ENCODE measurements around the gene ALOXE3. TPM values are rescaled to one million over a fixed set of nuclear protein-coding genes. Genes with fewer than 3 reads are reported as not detected.

Gene ALOXE3
- total RNA-seq, 1 experiment from 2014 or later: not detected

DNA sequence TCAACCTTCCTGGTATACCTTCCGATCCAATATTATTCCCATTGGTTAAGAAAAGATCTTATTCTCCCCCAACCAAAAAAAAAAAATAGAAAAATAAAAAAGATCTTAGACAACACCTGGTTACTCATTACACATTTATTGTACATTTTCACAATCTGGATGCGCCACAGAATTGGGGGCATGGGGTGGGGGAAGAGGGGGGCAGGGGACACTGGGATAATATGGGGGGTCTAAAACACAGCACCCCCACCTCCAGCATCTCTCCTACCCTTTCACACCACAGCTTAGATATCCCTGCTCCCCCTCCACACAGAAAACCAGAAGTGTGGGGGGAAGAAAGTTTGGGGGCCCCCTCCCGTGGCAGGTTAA, 40.7 kb upstream of the ALOXE3 start:
- Histone ChIP-seq H3K4me3 (no peak overlapping the region), H3K36me3 (peaks cover 40% of the 10 kb centered on the region), H3K27ac (no peak overlapping the region), H3K27me3 (replicated peaks) (no peaks in the 10 kb centered on the region), H3K4me1 (replicated peaks) (peaks cover 55% of the 10 kb centered on the region), H3K9me3 (replicated peaks) (no peaks in the 10 kb centered on the region)
- DNase-seq (ENCODE audit: low read depth in 1 of 2, low spot score in 2 of 2): no peak

DNA sequence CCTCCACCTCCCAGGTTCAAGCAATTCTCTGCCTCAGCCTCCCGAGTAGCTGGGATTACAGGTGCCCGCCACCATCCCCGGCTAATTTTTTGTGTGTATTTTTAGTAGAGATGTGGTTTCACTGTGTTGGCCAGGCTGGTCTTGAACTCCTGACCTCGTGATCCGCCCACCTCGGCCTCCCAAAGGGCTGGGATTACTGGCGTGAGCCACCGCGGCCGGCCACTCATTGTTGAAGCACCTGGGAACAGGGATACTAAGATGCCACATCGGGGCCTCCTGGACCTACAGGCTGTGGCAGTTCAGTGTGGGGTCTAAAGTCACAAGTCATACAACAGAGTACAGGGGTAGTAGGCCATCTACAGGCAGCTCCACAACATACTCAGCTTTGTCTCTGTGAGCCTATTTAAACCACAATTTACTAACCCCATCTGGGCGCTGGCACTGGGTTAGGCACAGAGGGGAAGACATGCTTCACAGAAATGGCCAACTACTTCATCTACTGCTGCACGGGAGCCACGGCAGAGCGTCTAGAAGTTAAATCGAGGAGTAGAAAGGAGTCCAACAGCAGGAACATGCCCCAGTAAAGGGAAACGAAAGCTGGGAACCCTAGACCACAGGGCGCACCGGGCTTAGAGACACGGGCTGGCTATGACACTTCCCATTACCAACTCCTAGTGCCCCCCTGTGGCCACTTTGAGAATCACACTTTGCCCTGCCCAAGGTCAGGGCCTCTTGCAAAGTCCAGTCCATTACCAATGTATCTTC, 40.1 kb upstream of the ALOXE3 start:
- Histone ChIP-seq H3K27ac (no peak overlapping the region), H3K36me3 (peaks cover 40% of the 10 kb centered on the region), H3K27me3 (replicated peaks) (no peaks in the 10 kb centered on the region), H3K4me1 (replicated peaks) (peaks cover 55% of the 10 kb centered on the region), H3K4me3 (no peak overlapping the region), H3K9me3 (replicated peaks) (no peaks in the 10 kb centered on the region)
- DNase-seq (ENCODE audit: low read depth in 1 of 2, low spot score in 2 of 2): peak; percentile 67 to 89

DNA sequence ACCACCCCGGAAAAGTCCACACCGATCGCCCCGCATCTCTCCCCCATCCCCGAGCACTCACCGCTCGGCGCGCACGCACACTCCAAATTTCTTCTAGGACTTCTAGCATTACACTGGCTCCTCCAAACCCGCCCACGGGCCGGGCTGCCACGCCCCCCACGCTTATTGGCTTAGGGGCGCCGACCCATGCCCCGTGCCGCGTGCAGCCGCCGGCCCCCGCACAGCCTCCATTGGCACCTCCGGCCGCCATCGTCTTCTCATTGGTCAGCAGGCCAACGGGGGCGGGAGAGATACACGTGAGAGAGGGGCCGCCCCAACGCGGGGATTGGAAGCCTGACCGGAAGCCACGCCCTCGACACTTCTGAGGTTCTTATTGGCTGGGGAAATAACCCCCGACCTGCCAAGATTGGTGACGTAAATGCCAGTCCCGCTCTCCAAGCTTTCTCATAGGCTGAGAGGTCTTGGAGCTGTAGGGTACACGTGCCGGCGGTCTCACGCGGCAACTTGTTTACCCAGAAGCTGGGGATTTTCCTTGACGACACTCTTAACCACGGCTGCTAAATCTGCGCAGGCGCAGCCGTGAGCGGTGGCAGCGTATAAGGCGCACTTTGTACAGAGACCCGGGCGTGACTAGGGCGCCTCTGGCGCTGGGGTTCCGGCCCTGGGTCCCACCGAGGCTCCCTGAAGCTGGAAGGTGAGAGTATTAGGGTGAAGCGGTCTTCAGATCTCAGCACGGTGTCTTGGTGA, 38.1 kb upstream of the ALOXE3 start:
- peaks cover 33% of the 10 kb centered on the region for H3K36me3 ChIP-seq
- peak overlapping the region; percentile 48 for H3K4me3 ChIP-seq
- H3K27ac ChIP-seq: peak overlapping the region; percentile 80
- peak; percentile 100 for DNase-seq (ENCODE audit: low read depth in 1 of 2, low spot score in 2 of 2)
- no peaks in the 10 kb centered on the region for H3K9me3 ChIP-seq (replicated peaks)
- peaks cover 58% of the 10 kb centered on the region for H3K4me1 ChIP-seq (replicated peaks)
- no peaks in the 10 kb centered on the region for H3K27me3 ChIP-seq (replicated peaks)

GRCh38 chr17:8155996-8156245, 37.6 kb upstream of the ALOXE3 start:
- Histone ChIP-seq H3K27ac (peak overlapping the region; percentile 80), H3K4me3 (peak overlapping the region; percentile 48), H3K27me3 (replicated peaks) (no peaks in the 10 kb centered on the region), H3K36me3 (peaks cover 28% of the 10 kb centered on the region), H3K9me3 (replicated peaks) (no peaks in the 10 kb centered on the region), H3K4me1 (replicated peaks) (peaks cover 62% of the 10 kb centered on the region)
- no peak for DNase-seq (ENCODE audit: low read depth in 1 of 2, low spot score in 2 of 2)

- DNase-seq (ENCODE audit: low read depth in 1 of 2, low spot score in 2 of 2): peak in 1 of 2 experiments; percentile 6
- Histone ChIP-seq H3K27ac (peak overlapping the region; percentile 80), H3K4me1 (replicated peaks) (peaks cover 66% of the 10 kb centered on the region), H3K36me3 (peaks cover 27% of the 10 kb centered on the region), H3K9me3 (replicated peaks) (no peaks in the 10 kb centered on the region), H3K4me3 (peak overlapping the region; percentile 48), H3K27me3 (replicated peaks) (no peaks in the 10 kb centered on the region)
Measured at GRCh38 chr17:8155231-8155995, 37.1 kb upstream of the ALOXE3 start.

DNA sequence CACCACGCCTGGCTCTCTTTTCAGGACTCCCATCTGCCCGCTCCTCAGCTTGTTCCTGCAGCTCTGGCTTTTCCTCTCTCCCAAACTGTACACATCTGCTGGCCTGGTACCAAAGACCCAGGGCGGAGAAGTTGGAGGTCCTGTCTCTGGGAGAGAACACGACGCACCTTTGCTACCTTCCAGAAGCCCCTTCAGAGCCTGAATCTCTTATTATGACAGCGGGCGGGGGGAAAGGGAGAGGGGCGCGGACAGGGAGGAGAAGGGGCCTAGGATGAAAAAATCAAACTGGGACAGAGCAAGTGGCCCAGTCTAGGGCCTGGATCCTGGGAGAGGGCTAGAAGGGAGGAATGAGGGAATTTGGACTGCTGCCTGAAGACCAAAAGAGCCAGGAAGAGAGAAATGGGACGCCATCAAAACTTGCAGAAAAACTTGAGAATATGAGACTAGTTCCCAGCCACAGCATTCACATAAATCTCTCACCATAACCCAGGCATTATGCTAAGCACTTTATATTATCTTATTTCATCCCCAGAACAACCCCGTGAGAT, 36.4 kb upstream of the ALOXE3 start:
- Histone ChIP-seq H3K27me3 (replicated peaks) (no peaks in the 10 kb centered on the region), H3K4me3 (no peak overlapping the region), H3K4me1 (replicated peaks) (peaks cover 66% of the 10 kb centered on the region), H3K36me3 (peaks cover 30% of the 10 kb centered on the region), H3K9me3 (replicated peaks) (no peaks in the 10 kb centered on the region), H3K27ac (peak overlapping the region; percentile 98; the same call in 1 of the 2 replicates)
- no peak for DNase-seq (ENCODE audit: low read depth in 1 of 2, low spot score in 2 of 2)

DNA sequence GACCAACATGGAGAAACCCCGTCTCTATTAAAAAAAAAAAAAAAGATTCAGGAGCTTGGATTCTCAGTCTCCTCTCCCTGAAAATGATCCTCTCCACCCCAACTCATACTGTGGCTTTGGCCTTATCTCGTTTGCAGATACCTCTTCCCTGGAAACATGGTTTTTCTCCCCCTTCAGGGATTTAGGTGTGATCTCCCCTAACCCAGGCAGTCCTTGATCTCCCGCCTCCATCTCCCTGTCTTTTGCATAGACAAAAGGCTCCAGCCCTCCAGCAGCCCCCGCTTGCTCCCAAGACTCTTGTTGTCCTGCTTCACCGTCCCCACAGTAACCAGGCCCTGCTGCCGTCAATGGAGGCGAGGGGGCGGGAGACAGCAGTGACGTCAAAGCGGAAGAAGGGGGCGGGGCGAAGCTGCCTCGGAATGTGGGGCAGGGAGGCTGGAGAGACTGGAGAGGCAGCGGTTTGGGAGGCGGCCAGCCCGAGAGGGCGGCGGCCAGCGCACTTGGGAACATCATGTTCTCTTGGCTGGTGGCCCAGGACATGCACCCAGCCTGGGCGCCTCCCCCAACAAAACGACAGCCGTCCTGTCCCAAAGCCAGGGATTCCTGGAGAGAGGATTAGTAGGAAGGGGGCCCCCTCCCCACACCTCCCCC, 35.8 kb upstream of the ALOXE3 start:
- Histone ChIP-seq H3K27ac (peak overlapping the region; percentile 98), H3K9me3 (replicated peaks) (no peaks in the 10 kb centered on the region), H3K4me3 (peak overlapping the region; percentile 4; the same call in 1 of the 2 replicates), H3K36me3 (peaks cover 31% of the 10 kb centered on the region), H3K4me1 (replicated peaks) (peaks cover 66% of the 10 kb centered on the region), H3K27me3 (replicated peaks) (no peaks in the 10 kb centered on the region)
- peak; percentile 97 to 98 for DNase-seq (ENCODE audit: low read depth in 1 of 2, low spot score in 2 of 2)

GRCh38 chr17:8153525-8153956, 35.2 kb upstream of the ALOXE3 start:
- Histone ChIP-seq H3K4me3 (peak overlapping the region; percentile 4; the same call in 1 of the 2 replicates), H3K36me3 (peaks cover 34% of the 10 kb centered on the region), H3K9me3 (replicated peaks) (no peaks in the 10 kb centered on the region), H3K4me1 (replicated peaks) (peaks cover 64% of the 10 kb centered on the region), H3K27me3 (replicated peaks) (no peaks in the 10 kb centered on the region), H3K27ac (peak overlapping the region; percentile 98)
- DNase-seq (ENCODE audit: low read depth in 1 of 2, low spot score in 2 of 2): peak; percentile 89

DNA sequence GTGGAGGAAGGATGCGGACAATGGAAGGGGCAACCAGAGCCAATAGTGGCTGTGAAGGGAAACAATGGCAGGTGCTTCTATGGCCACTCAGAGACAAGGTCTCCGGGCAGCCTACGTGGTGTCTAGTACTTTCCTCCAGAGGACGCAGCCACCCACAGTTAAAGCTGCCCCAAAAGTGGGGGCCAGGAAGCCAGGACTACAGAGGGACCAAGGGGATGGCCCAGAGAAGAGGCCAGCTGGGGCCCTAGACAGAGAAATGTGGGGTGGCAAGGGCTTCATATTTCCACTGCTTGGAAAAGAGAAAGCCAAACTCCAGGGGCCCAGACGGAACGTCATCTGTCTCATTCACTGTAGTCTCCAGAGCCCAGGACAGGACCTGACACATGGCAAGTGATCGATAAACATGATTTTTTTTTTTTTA, 34.7 kb upstream of the ALOXE3 start:
- Histone ChIP-seq H3K4me1 (replicated peaks) (peaks cover 62% of the 10 kb centered on the region), H3K36me3 (peaks cover 34% of the 10 kb centered on the region), H3K9me3 (replicated peaks) (no peaks in the 10 kb centered on the region), H3K27me3 (replicated peaks) (no peaks in the 10 kb centered on the region), H3K4me3 (no peak overlapping the region), H3K27ac (peak overlapping the region; percentile 98)
- DNase-seq (ENCODE audit: low read depth in 1 of 2, low spot score in 2 of 2): no peak

GRCh38 chr17:8152112-8152775, 33.9 kb upstream of the ALOXE3 start, which contains the start of gene PER1:
PER1 (minus strand) TSS chr17:8152404; CDS start chr17:8150706, 1,698 bp downstream.
- Histone ChIP-seq H3K9me3 (replicated peaks) (no peaks in the 10 kb centered on the region), H3K4me1 (replicated peaks) (peaks cover 62% of the 10 kb centered on the region), H3K4me3 (peak within 1 kb of the TSS; percentile 53), H3K36me3 (peaks cover 39% of the 10 kb centered on the region), H3K27ac (peak within 1 kb of the TSS; percentile 98), H3K27me3 (replicated peaks) (no peaks in the 10 kb centered on the region)
- peak; percentile 89 to 93 for DNase-seq (ENCODE audit: low read depth in 1 of 2, low spot score in 2 of 2)

GRCh38 chr17:8151641-8152111, 33.4 kb upstream of the ALOXE3 start:
- peak overlapping the region; percentile 61 for H3K27ac ChIP-seq
- H3K4me1 ChIP-seq (replicated peaks): peaks cover 56% of the 10 kb centered on the region
- peak in 1 of 2 experiments; percentile 61 for DNase-seq (ENCODE audit: low read depth in 1 of 2, low spot score in 2 of 2)
- H3K9me3 ChIP-seq (replicated peaks): no peaks in the 10 kb centered on the region
- H3K36me3 ChIP-seq: peaks cover 45% of the 10 kb centered on the region
- H3K4me3 ChIP-seq: peak overlapping the region; percentile 53
- no peaks in the 10 kb centered on the region for H3K27me3 ChIP-seq (replicated peaks)

GRCh38 chr17:8151120-8151640, 32.9 kb upstream of the ALOXE3 start:
- no peaks in the 10 kb centered on the region for H3K9me3 ChIP-seq (replicated peaks)
- peaks cover 50% of the 10 kb centered on the region for H3K36me3 ChIP-seq
- peak overlapping the region; percentile 61 for H3K27ac ChIP-seq
- H3K4me3 ChIP-seq: peak overlapping the region; percentile 53
- DNase-seq (ENCODE audit: low read depth in 1 of 2, low spot score in 2 of 2): peak; percentile 81 to 83
- no peaks in the 10 kb centered on the region for H3K27me3 ChIP-seq (replicated peaks)
- peaks cover 56% of the 10 kb centered on the region for H3K4me1 ChIP-seq (replicated peaks)
